Caco-2 (cell line): ENCODE data around the gene AKR1E2. TPM values are rescaled to one million over a fixed set of nuclear protein-coding genes. Genes with fewer than 3 reads are reported as not detected.

Source experiments
- BruUV-seq: library from RNA; stranded (reverse); fragments of 400-500 nt; replicated peaks from 2 replicates; lab custom pipeline; 2021; lab: Mats Ljungman, UMichigan
- CTCF ChIA-PET: fragments of 300-600 bp; sonication (Branson Sonifier 250); formaldehyde crosslinking; loops from one replicate; lab custom pipeline; 2022; ENCODE audit warnings: antibody characterized with exemption; lab: Charles Lee
- POLR2A ChIA-PET: fragments of 300-600 bp; sonication (Branson Sonifier 250); formaldehyde crosslinking; loops from one replicate; lab custom pipeline; 2022; ENCODE audit warnings: antibody characterized with exemption; lab: Charles Lee
- DNase-seq, 2 experiments: peaks; one replicate each; pipeline versions ENCODE4 v3.0.0 to v3.0.0-alpha.2; 2020 to 2022
- H3K27me3 ChIP-seq: replicated peaks from 2 replicates; pipeline ENCODE4 v1.6.0; 2011; ENCODE audit warnings: low read length; ENCODE audit not compliant: control insufficient read depth, insufficient read depth
- H3K36me3 ChIP-seq: 2 replicates; pipeline ENCODE4 v1.5.1; 2011; ENCODE audit warnings: low read length; ENCODE audit not compliant: control insufficient read depth, insufficient read depth
- H3K4me1 ChIP-seq: fragments of 250-450 bp; sonication (Bioruptor Pico); 2 replicates; pipeline ENCODE4 v1.5.1; 2020; ENCODE audit warnings: mild to moderate bottlenecking
- H3K4me3 ChIP-seq: 2 replicates; pipeline ENCODE4 v1.5.1; 2011; ENCODE audit warnings: low read depth, mild to moderate bottlenecking, control low read depth, low read length
- H3K9me3 ChIP-seq: fragments of 250-450 bp; sonication (Bioruptor Pico); 2 replicates; pipeline ENCODE4 v1.5.1; 2020; ENCODE audit warnings: mild to moderate bottlenecking, moderate library complexity
- H3K27ac Mint-ChIP-seq: one replicate; pipeline ENCODE4 v1.8.0; 2022; ENCODE audit warnings: mixed read lengths; ENCODE audit not compliant: unreplicated experiment
- H3K27me3 Mint-ChIP-seq: one replicate; pipeline ENCODE4 v1.8.0; 2022; ENCODE audit warnings: mixed read lengths; ENCODE audit not compliant: insufficient read depth, unreplicated experiment
- H3K36me3 Mint-ChIP-seq: one replicate; pipeline ENCODE4 v1.8.0; 2022; ENCODE audit warnings: mild to moderate bottlenecking, mixed read lengths; ENCODE audit not compliant: insufficient read depth, unreplicated experiment
- H3K4me1 Mint-ChIP-seq: one replicate; pipeline ENCODE4 v1.8.0; 2022; ENCODE audit warnings: low read depth, mixed read lengths; ENCODE audit not compliant: unreplicated experiment
- H3K4me3 Mint-ChIP-seq: one replicate; pipeline ENCODE4 v1.8.0; 2022; ENCODE audit warnings: mild to moderate bottlenecking, moderate library complexity, mixed read lengths; ENCODE audit not compliant: unreplicated experiment
- H3K9me3 Mint-ChIP-seq: one replicate; pipeline ENCODE4 v1.8.0; 2022; ENCODE audit warnings: mixed read lengths; ENCODE audit not compliant: unreplicated experiment
- CTCF ChIP-seq, 2 experiments: fragments of 200-600 bp in 1 of 2; IDR thresholded peaks; 1 replicate in 1 of 2; 2 replicates in 1 of 2; pipeline versions ENCODE4 v1.5.1 to v1.8.0; 2011 to 2022; ENCODE audit warnings: antibody characterized with exemption in 1 of 2, control low read depth in 1 of 2, inconsistent platforms in 1 of 2, low read depth in 1 of 2, low read length in 1 of 2, mild to moderate bottlenecking in 1 of 2, moderate library complexity in 1 of 2; ENCODE audit not compliant: insufficient read depth in 1 of 2, severe bottlenecking in 1 of 2, unreplicated experiment in 1 of 2
- intact Hi-C: fragments of 100-400 bp; cut with micrococcal nuclease; formaldehyde crosslinking; loops from one replicate; pipeline ENCODE4 v1.10.0; 2022; ENCODE audit not compliant: unreplicated experiment
- total RNA-seq: library from RNA; stranded (reverse); gene quantifications from 2 replicates; pipeline ENCODE4 v1.2.3, GENCODE V29; 2022

Gene AKR1E2
- total RNA-seq, 1 experiment from 2014 or later = 68.3 TPM

- ChIA-PET CTCF (interaction anchor here (0.7 to 2.4 kb wide), 2 partner anchors 20 to 548 kb away, joined by 3 to 9 read pairs; no protein-coding TSS in a partner anchor), POLR2A (no interaction called here)
- H3K36me3 Mint-ChIP-seq = peaks cover 63% of the 10 kb centered on the region
- BruUV-seq = no TSS peak
- Histone ChIP-seq H3K9me3 (no peaks in the 10 kb centered on the region), H3K4me1 (no peaks in the 10 kb centered on the region), H3K27me3 (no peaks in the 10 kb centered on the region), H3K36me3 (peaks cover 21% of the 10 kb centered on the region), H3K4me3 (no peak overlapping the region)
- no peak for DNase-seq
- no peak overlapping the region for H3K27ac Mint-ChIP-seq
- H3K9me3 Mint-ChIP-seq = no peaks in the 10 kb centered on the region
- H3K4me1 Mint-ChIP-seq = no peaks in the 10 kb centered on the region
- no peak overlapping the region for H3K4me3 Mint-ChIP-seq
- H3K27me3 Mint-ChIP-seq = no peaks in the 10 kb centered on the region
- TF ChIP-seq CTCF (IDR thresholded peaks at IDR 0.05; ENCODE audit: insufficient read depth in 1 of 2, low read depth in 1 of 2, low read length in 1 of 2, severe bottlenecking in 1 of 2, unreplicated experiment in 1 of 2) = no peak
- intact Hi-C loops = no loop called here
These were observed 9.5 kb downstream of the AKR1E2 start for GRCh38 chr10:4835494-4835918.

- H3K36me3 ChIP-seq = peaks cover 20% of the 10 kb centered on the region
- H3K9me3 ChIP-seq = no peaks in the 10 kb centered on the region
- H3K9me3 Mint-ChIP-seq = no peaks in the 10 kb centered on the region
- no peaks in the 10 kb centered on the region for H3K4me1 Mint-ChIP-seq
- no peak for DNase-seq
- no peak for TF ChIP-seq CTCF (IDR thresholded peaks at IDR 0.05; ENCODE audit: insufficient read depth in 1 of 2, low read depth in 1 of 2, low read length in 1 of 2, severe bottlenecking in 1 of 2, unreplicated experiment in 1 of 2)
- POLR2A ChIA-PET = no interaction called here
- peaks cover 63% of the 10 kb centered on the region for H3K36me3 Mint-ChIP-seq
- intact Hi-C loops = no loop called here
- CTCF ChIA-PET = interaction anchor here (1.4 to 2.4 kb wide), 2 partner anchors 13 to 21 kb away, joined by 3 to 9 read pairs; no protein-coding TSS in a partner anchor
- no peaks in the 10 kb centered on the region for H3K27me3 ChIP-seq
- no peaks in the 10 kb centered on the region for H3K4me1 ChIP-seq
- no peak overlapping the region for H3K27ac Mint-ChIP-seq
- no peak overlapping the region for H3K4me3 ChIP-seq
- BruUV-seq = no TSS peak
- H3K27me3 Mint-ChIP-seq = no peaks in the 10 kb centered on the region
- no peak overlapping the region for H3K4me3 Mint-ChIP-seq
These were observed 10.5 kb downstream of the AKR1E2 start for GRCh38 chr10:4836416-4836969.

GRCh38 chr10:4837551-4837950 lies 11.5 kb downstream of the AKR1E2 start:
- Histone ChIP-seq H3K4me3 (no peak overlapping the region), H3K4me1 (no peaks in the 10 kb centered on the region), H3K9me3 (no peaks in the 10 kb centered on the region), H3K36me3 (peaks cover 18% of the 10 kb centered on the region), H3K27me3 (no peaks in the 10 kb centered on the region)
- intact Hi-C loops = no loop called here
- TF ChIP-seq CTCF (IDR thresholded peaks at IDR 0.05; ENCODE audit: insufficient read depth in 1 of 2, low read depth in 1 of 2, low read length in 1 of 2, severe bottlenecking in 1 of 2, unreplicated experiment in 1 of 2) = no peak
- H3K27ac Mint-ChIP-seq = no peak overlapping the region
- H3K36me3 Mint-ChIP-seq = peaks cover 68% of the 10 kb centered on the region
- H3K4me3 Mint-ChIP-seq = no peak overlapping the region
- ChIA-PET CTCF (interaction anchor here (1.4 to 2.4 kb wide), 2 partner anchors 12 to 22 kb away, joined by 3 to 9 read pairs; no protein-coding TSS in a partner anchor), POLR2A (interaction anchor here (0.5 kb wide), 1 partner anchor 12 kb away, joined by 3 read pairs; the partner anchor contains the start of gene AKR1E2)
- no peaks in the 10 kb centered on the region for H3K9me3 Mint-ChIP-seq
- H3K4me1 Mint-ChIP-seq = no peaks in the 10 kb centered on the region
- no peak for DNase-seq
- H3K27me3 Mint-ChIP-seq = no peaks in the 10 kb centered on the region
- no TSS peak for BruUV-seq
